Mucosa of gallbladder (tissue), 1 donor: ENCODE results near the gene ANKRD1. TPM values are rescaled to one million over a fixed set of nuclear protein-coding genes. Genes with fewer than 3 reads are reported as not detected.
"Not testable (repeated sequence)": the region's sequence is repeated elsewhere in the genome, so short reads cannot be mapped to it uniquely, and the experiment has no call there.

Experiments used
- DNase-seq: peaks from one replicate; pipeline ENCODE4 v3.0.0-alpha.2; 2020; ENCODE audit warnings: low spot score
- total RNA-seq: library from RNA; stranded (reverse); gene quantifications from one replicate; pipeline ENCODE4 v1.2.1, GENCODE V29; 2021
- donor health status: DM: no; HTN: no; CAD: no.

The ANKRD1 gene
- 0.09 TPM for total RNA-seq

DNA sequence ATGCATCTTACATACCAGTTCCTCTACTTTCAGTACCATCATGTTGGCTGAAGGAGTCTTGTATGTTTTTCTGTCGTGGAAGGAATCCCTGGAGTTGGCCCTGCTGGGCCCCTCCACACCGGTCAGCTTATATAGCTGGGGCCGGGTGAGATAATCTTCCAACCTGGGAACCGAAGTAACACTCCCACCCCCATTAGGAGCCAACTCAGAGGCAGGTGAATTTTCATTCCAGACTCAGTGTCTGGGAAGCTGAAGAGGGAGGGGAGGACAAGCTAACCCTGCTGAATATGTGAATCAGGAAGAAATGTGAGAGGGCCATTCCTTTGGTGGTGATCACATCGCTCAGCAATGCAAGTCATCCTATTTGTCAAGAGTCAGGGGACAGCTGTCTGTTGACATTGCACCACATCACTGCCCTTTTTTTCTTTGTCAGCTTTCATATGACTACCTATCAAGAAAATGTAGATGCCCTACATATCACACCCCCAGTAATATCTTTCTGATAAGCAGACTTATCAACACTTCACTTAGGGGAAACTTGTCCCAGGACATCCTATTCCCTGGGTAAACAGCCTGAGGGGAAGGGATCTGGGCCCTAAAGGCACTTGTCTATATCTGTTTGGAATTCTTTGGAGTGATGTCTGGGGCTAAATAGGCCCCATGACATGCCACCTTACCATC lies at the start of gene ANKRD1:
Gene ANKRD1, minus strand, starts transcription at position 102 of the 681 bp plus-strand sequence. Its CDS starts 60 bp downstream, at position 42.
- DNase-seq = no peak

- no peak for DNase-seq
Observed at GRCh38 chr10:90969947-90970673, 49.2 kb upstream of the ANKRD1 start.

DNA sequence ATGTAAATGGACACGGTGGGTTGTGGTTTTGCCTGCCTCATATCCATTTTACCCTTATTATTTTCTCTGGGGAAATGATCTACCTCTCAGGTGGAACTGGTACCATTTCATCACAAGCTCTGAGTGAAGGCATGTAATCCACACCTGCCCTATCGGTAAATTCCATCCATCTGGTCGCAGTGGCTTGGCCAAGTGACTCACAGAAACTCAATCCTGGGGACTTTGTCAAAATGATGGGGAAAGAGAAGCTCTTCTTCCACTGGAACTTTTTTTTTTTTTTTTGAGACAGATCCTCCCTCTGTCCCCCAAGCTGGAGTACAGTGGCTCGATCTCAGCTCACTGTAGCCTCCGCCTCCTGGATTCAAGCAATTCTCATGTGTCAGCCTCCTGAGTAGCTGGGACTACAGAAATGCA lies 48.2 kb upstream of the ANKRD1 start:
- no peak for DNase-seq

DNA sequence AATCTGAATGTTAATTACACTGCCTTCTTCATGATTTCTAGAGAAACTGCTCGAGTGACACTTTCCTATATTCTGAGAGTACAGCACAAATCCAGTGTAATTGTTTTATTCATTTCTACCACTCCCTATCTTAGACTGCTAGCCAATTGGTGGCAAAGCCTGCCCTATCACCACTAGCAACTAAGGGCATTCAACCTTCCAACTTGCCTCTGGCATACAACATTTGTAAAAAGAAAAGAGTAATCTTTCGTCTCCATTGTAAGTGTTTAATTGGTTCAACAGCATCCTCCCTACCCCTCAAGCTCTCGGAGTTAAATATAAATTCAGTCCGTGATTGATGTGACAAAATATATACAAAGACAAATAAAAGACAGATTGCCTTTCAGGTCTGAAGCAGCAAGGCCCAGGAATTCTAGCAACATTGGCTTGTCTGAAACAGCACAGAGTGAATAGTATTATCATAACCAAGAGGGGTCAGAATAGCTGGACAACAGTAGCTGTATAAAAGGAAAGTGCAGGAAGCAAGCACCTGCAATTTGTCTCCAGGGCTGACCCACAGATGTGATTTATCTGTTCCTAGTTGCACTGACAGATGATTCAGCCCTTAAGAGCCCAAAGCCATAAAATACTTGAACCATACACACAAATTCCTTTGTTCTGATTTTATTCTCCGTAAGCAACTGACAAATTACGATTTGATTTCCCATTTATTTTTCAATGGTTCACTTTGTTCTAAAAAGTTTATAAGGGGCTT lies 47.6 kb upstream of the ANKRD1 start:
- no peak for DNase-seq

GRCh38 chr10:90967865-90968264 lies 47.0 kb upstream of the ANKRD1 start:
- DNase-seq = no peak

GRCh38 chr10:90966146-90966545 lies 45.3 kb upstream of the ANKRD1 start:
- no peak for DNase-seq

GRCh38 chr10:90965720-90966119 lies 44.8 kb upstream of the ANKRD1 start:
- no peak for DNase-seq

- no peak for DNase-seq
Observed at GRCh38 chr10:90964781-90965465, 44.0 kb upstream of the ANKRD1 start.

- no peak for DNase-seq
Observed at GRCh38 chr10:90963331-90963730, 42.4 kb upstream of the ANKRD1 start.

DNA sequence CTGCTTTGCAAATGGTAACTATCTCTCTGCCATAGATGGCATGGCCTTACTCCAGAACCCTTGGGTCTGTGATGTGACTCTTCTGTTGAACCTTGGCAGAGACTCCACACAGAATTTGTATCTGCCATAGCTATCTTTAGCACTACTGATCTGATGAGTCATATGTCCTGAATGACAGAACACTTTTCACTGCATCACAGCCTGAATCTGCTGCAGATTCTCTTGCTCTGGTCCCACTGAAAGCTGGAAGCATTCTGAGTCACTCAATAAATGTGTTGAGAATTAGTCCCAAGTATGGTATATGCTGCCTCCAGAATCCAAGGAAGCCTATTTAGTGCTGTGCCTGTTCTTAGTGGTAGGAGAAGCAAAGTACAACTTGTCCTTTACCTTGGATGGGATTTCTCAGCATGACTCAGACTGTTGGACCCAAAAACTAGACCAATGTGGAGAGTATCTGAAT lies 39.5 kb upstream of the ANKRD1 start:
- no peak for DNase-seq

DNA sequence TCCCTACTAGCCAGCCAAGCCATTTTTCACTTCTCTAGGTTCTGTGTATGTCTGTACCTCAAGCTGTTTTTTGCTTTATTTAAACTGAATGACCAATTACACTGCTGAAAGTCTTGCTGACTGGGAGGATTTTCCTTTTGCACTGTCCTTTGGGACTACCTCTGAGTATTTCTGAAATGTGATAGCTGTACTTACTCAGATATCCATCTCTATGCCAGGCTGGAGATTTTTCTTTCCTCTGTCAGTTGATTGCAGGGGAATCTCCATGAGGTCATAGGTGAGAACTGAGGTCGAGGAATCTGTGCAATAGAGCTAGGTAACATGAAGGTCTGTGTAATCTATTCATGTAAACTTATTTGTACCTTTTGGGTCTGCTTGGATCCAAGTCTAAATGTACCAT lies 38.9 kb upstream of the ANKRD1 start:
- DNase-seq = no peak

- no peak for DNase-seq
Observed at GRCh38 chr10:90958781-90959180, 37.9 kb upstream of the ANKRD1 start.

DNA sequence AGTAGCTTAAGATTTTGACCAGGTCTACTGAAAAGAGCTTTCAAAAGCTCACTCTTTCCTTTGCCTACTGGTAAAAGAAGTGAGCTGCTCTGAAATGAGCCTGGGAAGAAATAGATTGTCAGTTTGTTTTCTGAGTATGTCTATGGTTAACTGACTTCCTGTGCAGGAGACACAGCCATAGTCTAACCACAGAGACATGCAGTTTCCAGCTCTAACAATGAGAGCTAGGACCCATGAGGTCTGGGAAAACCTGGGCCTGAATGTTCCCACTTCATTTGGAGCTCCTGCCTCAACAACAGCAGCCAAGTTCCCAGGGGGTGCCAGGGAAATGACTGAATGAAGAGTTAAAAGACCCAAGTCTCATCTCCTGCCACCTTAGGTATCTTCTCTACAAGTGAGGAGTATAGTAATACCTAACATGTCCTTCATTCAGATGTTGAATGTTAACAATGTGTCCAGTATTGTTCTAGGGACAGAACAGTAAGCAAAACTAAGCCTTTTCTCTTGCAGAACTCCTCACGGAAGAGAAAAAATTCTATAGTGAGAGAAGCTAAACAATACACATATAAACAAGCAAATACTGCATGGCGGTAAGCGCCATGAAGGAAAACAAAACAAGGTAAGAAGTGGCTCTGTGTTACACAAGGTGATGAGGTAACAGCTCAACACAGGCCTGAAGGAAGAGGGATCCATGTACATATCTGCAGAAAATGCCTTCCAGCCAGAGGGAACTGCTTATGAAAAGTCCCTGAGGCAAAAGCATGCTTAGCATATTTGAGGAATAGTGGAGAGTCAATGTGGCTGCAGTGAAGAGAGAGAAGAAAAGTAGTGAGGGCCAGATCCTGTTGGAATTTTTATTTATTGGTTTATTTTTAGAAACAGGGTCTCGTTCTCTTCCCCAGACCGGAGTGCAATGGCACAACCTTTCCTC lies 26.4 kb upstream of the ANKRD1 start:
- DNase-seq = no peak

DNA sequence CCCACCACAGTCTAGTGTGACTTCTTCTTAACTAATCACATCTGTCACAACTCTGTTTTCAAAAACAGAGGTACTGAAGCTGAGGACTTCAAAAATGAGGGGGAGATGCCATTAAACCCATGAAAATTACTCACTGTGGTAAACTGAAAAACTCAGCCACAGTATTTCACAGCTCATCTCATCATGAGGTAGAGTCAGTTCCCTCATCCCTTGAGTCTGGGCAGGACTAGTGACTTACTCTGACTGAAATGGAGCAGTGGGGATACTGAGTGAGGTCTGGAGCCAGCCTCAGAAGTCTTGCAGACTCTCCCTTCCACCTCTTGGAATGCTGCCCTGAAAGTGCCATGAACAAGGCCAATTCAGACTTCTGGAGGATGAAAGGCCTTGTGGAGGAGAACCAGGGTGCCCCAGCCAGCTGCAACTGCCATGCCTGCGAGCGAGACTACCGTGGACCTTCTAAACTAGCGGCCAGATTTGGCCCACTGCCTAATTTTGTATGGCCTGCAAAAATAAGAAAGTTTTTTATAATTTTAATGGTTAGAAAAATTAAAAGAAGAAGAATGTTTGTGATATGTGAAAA lies 24.7 kb upstream of the ANKRD1 start:
- no peak for DNase-seq

DNA sequence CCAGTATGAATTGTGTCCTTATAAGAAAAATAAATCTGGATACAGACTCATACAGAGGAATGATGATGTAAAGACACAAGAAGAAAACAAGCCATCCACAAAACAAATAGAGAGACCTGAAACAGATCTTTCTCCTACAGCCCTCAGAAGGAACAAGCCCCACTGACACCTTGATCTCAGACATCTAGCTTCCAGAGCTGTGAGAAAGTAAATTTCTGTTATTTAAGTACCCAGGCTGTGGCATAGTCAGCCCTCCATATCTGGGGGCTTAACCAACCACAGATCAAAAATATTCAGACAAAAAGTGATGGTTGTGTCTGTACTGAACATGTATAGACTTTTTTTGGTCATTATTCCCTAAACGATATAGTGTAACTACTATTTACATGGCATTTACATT lies 23.9 kb upstream of the ANKRD1 start:
- DNase-seq = no peak

- not testable (repeated sequence) for DNase-seq
Observed at GRCh38 chr10:90942980-90943379, 22.1 kb upstream of the ANKRD1 start.

DNA sequence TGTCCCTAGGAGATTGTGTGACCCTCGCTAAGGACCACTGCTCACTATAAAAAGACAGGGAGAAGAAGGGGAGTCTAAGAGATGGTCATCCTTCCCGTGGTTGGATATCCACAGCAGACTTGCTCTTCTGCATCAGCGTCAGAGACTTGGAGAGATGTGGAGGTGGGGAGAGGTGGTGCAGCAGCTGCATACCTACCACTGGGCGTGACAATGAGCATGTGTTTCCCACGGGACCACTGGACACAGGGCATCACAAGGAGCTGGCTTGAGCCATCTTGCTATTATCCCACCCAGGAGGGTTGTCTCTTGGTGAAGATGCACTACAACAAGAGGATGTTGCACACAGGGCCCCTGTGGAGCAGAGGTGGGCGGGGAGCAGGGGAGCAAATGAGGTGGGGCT lies 18.8 kb upstream of the ANKRD1 start:
- no peak for DNase-seq

- no peak for DNase-seq
Observed at GRCh38 chr10:90939116-90939515, 18.2 kb upstream of the ANKRD1 start.

GRCh38 chr10:90937645-90938258 lies 16.9 kb upstream of the ANKRD1 start:
- DNase-seq = no peak

- DNase-seq = no peak
Observed at GRCh38 chr10:90936276-90936659, 15.4 kb upstream of the ANKRD1 start.
